Astrocyte (in vitro differentiated cells and primary cell): ENCODE measurements around the gene C1QA. TPM values are rescaled to one million over a fixed set of nuclear protein-coding genes. Genes with fewer than 3 reads are reported as not detected.

Source experiments
- DNase-seq: peaks from one replicate; pipeline ENCODE4 v3.0.0-alpha.2; 2010; ENCODE audit warnings: low read depth
- FAIRE-seq: peaks from 2 replicates; lab custom pipeline; 2011; peaks lifted over from hg19 to GRCh38; lab: Jason Lieb, UNC
- H2AFZ ChIP-seq: 2 replicates; pipeline ENCODE4 v1.6.0; 2012; ENCODE audit warnings: low read depth, low read length, inconsistent platforms
- H3K27ac ChIP-seq: 2 replicates; pipeline ENCODE4 v1.5.1; 2011; ENCODE audit warnings: low read depth, low read length, inconsistent platforms
- H3K27me3 ChIP-seq: 2 replicates; pipeline ENCODE4 v1.6.0; 2011; ENCODE audit warnings: low read length, inconsistent platforms; ENCODE audit not compliant: insufficient read depth
- H3K36me3 ChIP-seq: 2 replicates; pipeline ENCODE4 v1.5.1; 2011; ENCODE audit warnings: low read length, inconsistent platforms; ENCODE audit not compliant: insufficient read depth
- H3K4me1 ChIP-seq: 2 replicates; pipeline ENCODE4 v1.5.1; 2011; ENCODE audit warnings: low read length, inconsistent platforms; ENCODE audit not compliant: insufficient read depth
- H3K4me2 ChIP-seq: 2 replicates; pipeline ENCODE4 v1.6.0; 2012; ENCODE audit warnings: low read length, inconsistent platforms
- H3K4me3 ChIP-seq: 2 replicates; pipeline ENCODE4 v1.5.1; 2011; ENCODE audit warnings: low read depth, mild to moderate bottlenecking, low read length, inconsistent platforms; ENCODE audit not compliant: insufficient read depth
- H3K79me2 ChIP-seq: 2 replicates; pipeline ENCODE4 v1.6.0; 2012; ENCODE audit warnings: mild to moderate bottlenecking, low read length, inconsistent platforms; ENCODE audit not compliant: insufficient read depth
- H3K9ac ChIP-seq: 2 replicates; pipeline ENCODE4 v1.6.0; 2012; ENCODE audit warnings: mild to moderate bottlenecking, low read length, inconsistent platforms
- H3K9me3 ChIP-seq: 2 replicates; pipeline ENCODE4 v1.5.1; 2012; ENCODE audit warnings: low read depth, mild to moderate bottlenecking, low read length, inconsistent platforms; ENCODE audit not compliant: insufficient read depth
- H4K20me1 ChIP-seq: 2 replicates; pipeline ENCODE4 v1.6.0; 2012; ENCODE audit warnings: low read length, inconsistent platforms; ENCODE audit not compliant: insufficient read depth
- H3K27ac Mint-ChIP-seq: one replicate; pipeline ENCODE4 v1.8.0; 2021; ENCODE audit warnings: mild to moderate bottlenecking, mixed read lengths; ENCODE audit not compliant: unreplicated experiment
- H3K27me3 Mint-ChIP-seq: one replicate; pipeline ENCODE4 v1.8.0; 2021; ENCODE audit warnings: low read depth, mixed read lengths; ENCODE audit not compliant: unreplicated experiment
- H3K36me3 Mint-ChIP-seq: one replicate; pipeline ENCODE4 v1.8.0; 2021; ENCODE audit warnings: low read depth, mixed read lengths; ENCODE audit not compliant: unreplicated experiment
- H3K4me1 Mint-ChIP-seq: one replicate; pipeline ENCODE4 v1.8.0; 2021; ENCODE audit warnings: low read depth, mixed read lengths; ENCODE audit not compliant: unreplicated experiment
- H3K4me3 Mint-ChIP-seq: one replicate; pipeline ENCODE4 v1.8.0; 2021; ENCODE audit warnings: mild to moderate bottlenecking, moderate library complexity, mixed read lengths; ENCODE audit not compliant: unreplicated experiment
- H3K9me3 Mint-ChIP-seq: one replicate; pipeline ENCODE4 v1.8.0; 2021; ENCODE audit warnings: mild to moderate bottlenecking, mixed read lengths; ENCODE audit not compliant: unreplicated experiment
- EZH2 ChIP-seq: IDR thresholded peaks from 2 replicates; pipeline ENCODE4 v1.6.1; 2012; ENCODE audit warnings: mild to moderate bottlenecking, low read length, inconsistent platforms; ENCODE audit not compliant: insufficient read depth
- total RNA-seq: library from RNA; stranded (reverse); gene quantifications from 2 replicates; pipeline ENCODE4 v1.2.1, GENCODE V29; 2021
- TF ChIP-seq, protein P1 (sequence below): IDR thresholded peaks from 2 replicates; pipeline ENCODE4 v1.5.1; 2011; ENCODE audit warnings: low read depth, mild to moderate bottlenecking, inconsistent platforms, low read length, moderate library complexity; ENCODE audit not compliant: insufficient read depth

The C1QA gene
- total RNA-seq, 1 donor from 2014 or later, result not detected

DNA sequence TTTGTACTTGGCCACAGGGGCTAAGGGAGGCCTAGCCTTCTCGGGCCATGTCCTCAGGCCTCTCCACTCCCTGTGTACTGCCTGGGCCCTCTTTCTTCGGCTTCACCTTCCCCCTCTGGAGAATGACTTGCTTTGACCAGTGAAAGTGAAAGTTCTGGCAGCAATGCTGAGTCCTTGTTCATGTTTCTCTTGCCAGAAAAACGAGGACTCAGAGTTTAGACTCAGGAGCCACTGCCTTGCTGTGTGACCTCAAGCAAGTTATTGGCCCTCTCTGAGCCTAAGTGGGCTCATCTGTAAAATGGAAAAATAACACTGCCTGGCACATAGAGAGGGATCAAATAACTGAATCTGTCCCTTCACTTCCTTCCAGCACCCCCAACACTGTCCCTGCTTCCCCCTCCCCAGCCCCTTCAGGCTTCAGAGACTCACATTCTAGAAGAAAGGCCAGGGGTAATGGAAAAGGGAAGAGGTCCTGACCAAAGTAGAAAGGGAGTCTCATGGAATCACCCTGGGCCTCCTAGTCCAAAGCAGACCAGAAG is 1.5 kb downstream of the C1QA start:
- no peak overlapping the region for H3K27ac Mint-ChIP-seq
- Histone ChIP-seq H3K4me2 (no peak overlapping the region), H3K9me3 (no peaks in the 10 kb centered on the region), H3K4me1 (peaks cover 3% of the 10 kb centered on the region), H4K20me1 (no peaks in the 10 kb centered on the region), H3K27ac (no peak overlapping the region), H2AFZ (no peak overlapping the region), H3K4me3 (no peak overlapping the region), H3K36me3 (no peaks in the 10 kb centered on the region), H3K27me3 (peaks cover 26% of the 10 kb centered on the region), H3K79me2 (no peaks in the 10 kb centered on the region), H3K9ac (no peak overlapping the region)
- peaks cover 44% of the 10 kb centered on the region for H3K27me3 Mint-ChIP-seq
- DNase-seq (no peak), FAIRE-seq (no peak)
- peaks cover 5% of the 10 kb centered on the region for H3K9me3 Mint-ChIP-seq
- H3K4me1 Mint-ChIP-seq, result peaks cover 2% of the 10 kb centered on the region
- H3K4me3 Mint-ChIP-seq, result no peak overlapping the region
- no peaks in the 10 kb centered on the region for H3K36me3 Mint-ChIP-seq
- TF ChIP-seq, protein P1, sequence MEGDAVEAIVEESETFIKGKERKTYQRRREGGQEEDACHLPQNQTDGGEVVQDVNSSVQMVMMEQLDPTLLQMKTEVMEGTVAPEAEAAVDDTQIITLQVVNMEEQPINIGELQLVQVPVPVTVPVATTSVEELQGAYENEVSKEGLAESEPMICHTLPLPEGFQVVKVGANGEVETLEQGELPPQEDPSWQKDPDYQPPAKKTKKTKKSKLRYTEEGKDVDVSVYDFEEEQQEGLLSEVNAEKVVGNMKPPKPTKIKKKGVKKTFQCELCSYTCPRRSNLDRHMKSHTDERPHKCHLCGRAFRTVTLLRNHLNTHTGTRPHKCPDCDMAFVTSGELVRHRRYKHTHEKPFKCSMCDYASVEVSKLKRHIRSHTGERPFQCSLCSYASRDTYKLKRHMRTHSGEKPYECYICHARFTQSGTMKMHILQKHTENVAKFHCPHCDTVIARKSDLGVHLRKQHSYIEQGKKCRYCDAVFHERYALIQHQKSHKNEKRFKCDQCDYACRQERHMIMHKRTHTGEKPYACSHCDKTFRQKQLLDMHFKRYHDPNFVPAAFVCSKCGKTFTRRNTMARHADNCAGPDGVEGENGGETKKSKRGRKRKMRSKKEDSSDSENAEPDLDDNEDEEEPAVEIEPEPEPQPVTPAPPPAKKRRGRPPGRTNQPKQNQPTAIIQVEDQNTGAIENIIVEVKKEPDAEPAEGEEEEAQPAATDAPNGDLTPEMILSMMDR, result no peak
- no peak for TF ChIP-seq EZH2

DNA sequence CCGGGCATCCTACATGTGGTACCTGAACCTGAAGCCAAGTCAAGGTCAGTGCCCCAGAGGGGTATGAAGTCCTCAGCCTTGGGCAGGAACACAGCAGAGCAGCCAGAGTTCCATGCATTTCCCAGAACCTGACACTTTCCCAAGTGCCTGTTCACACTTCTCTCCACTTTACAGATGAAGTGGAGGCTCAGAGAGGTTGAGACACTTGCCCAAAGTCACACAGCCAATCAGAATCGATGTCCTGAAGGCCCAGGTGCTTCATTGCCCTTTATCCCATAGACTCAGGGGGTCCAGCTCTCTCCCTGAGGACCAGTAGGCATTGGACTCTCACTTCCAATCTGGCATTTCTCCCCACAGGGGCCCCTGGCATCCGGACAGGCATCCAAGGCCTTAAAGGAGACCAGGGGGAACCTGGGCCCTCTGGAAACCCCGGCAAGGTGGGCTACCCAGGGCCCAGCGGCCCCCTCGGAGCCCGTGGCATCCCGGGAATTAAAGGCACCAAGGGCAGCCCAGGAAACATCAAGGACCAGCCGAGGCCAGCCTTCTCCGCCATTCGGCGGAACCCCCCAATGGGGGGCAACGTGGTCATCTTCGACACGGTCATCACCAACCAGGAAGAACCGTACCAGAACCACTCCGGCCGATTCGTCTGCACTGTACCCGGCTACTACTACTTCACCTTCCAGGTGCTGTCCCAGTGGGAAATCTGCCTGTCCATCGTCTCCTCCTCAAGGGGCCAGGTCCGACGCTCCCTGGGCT is 2.2 kb downstream of the C1QA start:
- Histone ChIP-seq H3K4me2 (no peak overlapping the region), H3K79me2 (no peaks in the 10 kb centered on the region), H3K9me3 (no peaks in the 10 kb centered on the region), H3K27me3 (peaks cover 20% of the 10 kb centered on the region), H3K4me3 (no peak overlapping the region), H3K36me3 (no peaks in the 10 kb centered on the region), H2AFZ (no peak overlapping the region), H3K27ac (no peak overlapping the region), H3K4me1 (peaks cover 3% of the 10 kb centered on the region), H4K20me1 (no peaks in the 10 kb centered on the region), H3K9ac (no peak overlapping the region)
- no peak for FAIRE-seq
- DNase-seq, result no peak
- H3K9me3 Mint-ChIP-seq, result peaks cover 3% of the 10 kb centered on the region
- no peak overlapping the region for H3K27ac Mint-ChIP-seq
- H3K36me3 Mint-ChIP-seq, result no peaks in the 10 kb centered on the region
- H3K27me3 Mint-ChIP-seq, result peaks cover 44% of the 10 kb centered on the region
- H3K4me3 Mint-ChIP-seq, result no peak overlapping the region
- peaks cover 2% of the 10 kb centered on the region for H3K4me1 Mint-ChIP-seq
- TF ChIP-seq, protein P1, result no peak
- no peak for TF ChIP-seq EZH2

- no peaks in the 10 kb centered on the region for H3K79me2 ChIP-seq
- Mint-ChIP-seq H3K27ac (peak overlapping the region; percentile 58), H3K36me3 (no peaks in the 10 kb centered on the region), H3K4me1 (peaks cover 2% of the 10 kb centered on the region), H3K9me3 (peaks cover 2% of the 10 kb centered on the region), H3K27me3 (peaks cover 44% of the 10 kb centered on the region), H3K4me3 (no peak overlapping the region)
- no peaks in the 10 kb centered on the region for H3K36me3 ChIP-seq
- H3K4me1 ChIP-seq, result peaks cover 3% of the 10 kb centered on the region
- H3K9me3 ChIP-seq, result no peaks in the 10 kb centered on the region
- peak; percentile 41 for DNase-seq
- H3K27me3 ChIP-seq, result peaks cover 19% of the 10 kb centered on the region
- H2AFZ ChIP-seq, result no peak overlapping the region
- H3K9ac ChIP-seq, result no peak overlapping the region
- no peak for FAIRE-seq
- TF ChIP-seq EZH2, result no peak
- TF ChIP-seq, protein P1, result peak; percentile 22
- no peak overlapping the region for H3K4me2 ChIP-seq
- no peak overlapping the region for H3K27ac ChIP-seq
- no peak overlapping the region for H3K4me3 ChIP-seq
- H4K20me1 ChIP-seq, result no peaks in the 10 kb centered on the region
Observed at GRCh38 chr1:22639286-22639685, 2.9 kb downstream of the C1QA start.
